Measurements from ENCODE around the gene ZNF84. TPM values are rescaled to one million over a fixed set of nuclear protein-coding genes. Genes with fewer than 3 reads are reported as not detected.

ZNF84 gene
- total and polyA plus RNA-seq, 4 experiments from 2014 or later, result 15.5 to 46.2 (median 28.9) TPM

- DNase-seq, result peak; percentile 95 to 98 (median 97)
- ChIA-PET POLR2A (ENCODE audit: partially characterized antibody) (interaction anchor here (0.7 to 2.6 kb wide), 17 partner anchors 8 to 320 kb away, joined by 3 to 33 read pairs (median 5); partner anchors contain the start of genes CHFR, GOLGA3, ZNF10 and ZNF26), CTCF (ENCODE audit: partially characterized antibody) (interaction anchor here (0.7 to 3.3 kb wide), 4 partner anchors 49 to 175 kb away, joined by 4 to 20 read pairs (median 4); partner anchors contain the start of genes ZNF10, ZNF268 and ZNF891)
- H3K36me3 Mint-ChIP-seq, result peaks cover 49 to 52% of the 10 kb centered on the region in 2 donors
- H3K4me1 Mint-ChIP-seq, result peaks cover 0 to 10% (median 5%) of the 10 kb centered on the region in 4 donors
- H3K36me3 ChIP-seq (ENCODE audit: insufficient read depth, low read length), result peaks cover 35% of the 10 kb centered on the region
- no peaks in the 10 kb centered on the region for H3K27me3 ChIP-seq (ENCODE audit: insufficient read depth, low read length)
- peaks cover 23 to 32% of the 10 kb centered on the region in 2 donors for H3K9me3 ChIP-seq (ENCODE audit: control insufficient read depth in 1 of 2, low read length in 2 of 2)
- intact Hi-C loops (cut with micrococcal nuclease), result loop anchor here (1.0 to 5.0 kb wide), 9 partner anchors 43 to 393 kb away; partner anchors contain the start of genes ANKLE2, CHFR, POLE and PXMP2
- peaks cover 13% of the 10 kb centered on the region for H3K4me1 ChIP-seq (ENCODE audit: insufficient read depth, low read length)
- H3K27ac Mint-ChIP-seq, result no peak within 1 kb of the TSS
- H3K4me3 Mint-ChIP-seq, result peak within 1 kb of the TSS in 1 of 8 donors; percentile 17
- no peaks in the 10 kb centered on the region for H3K27me3 Mint-ChIP-seq
- H3K4me3 ChIP-seq (ENCODE audit: low read length in 2 of 2), result peak within 1 kb of the TSS; percentile 59 to 76
- peaks cover 4 to 76% (median 68%) of the 10 kb centered on the region in 8 donors for H3K9me3 Mint-ChIP-seq
- peak within 1 kb of the TSS; percentile 100 for H3K27ac ChIP-seq (ENCODE audit: low read depth, low read length)
Measured at GRCh38 chr12:133080368-133081158, 43.3 kb downstream of the ZNF84 start, which contains the start of gene ZNF140. TSS of gene ZNF140 (plus strand) at chr12:133080923. CDS start at chr12:133081321, 398 bp downstream.

DNA sequence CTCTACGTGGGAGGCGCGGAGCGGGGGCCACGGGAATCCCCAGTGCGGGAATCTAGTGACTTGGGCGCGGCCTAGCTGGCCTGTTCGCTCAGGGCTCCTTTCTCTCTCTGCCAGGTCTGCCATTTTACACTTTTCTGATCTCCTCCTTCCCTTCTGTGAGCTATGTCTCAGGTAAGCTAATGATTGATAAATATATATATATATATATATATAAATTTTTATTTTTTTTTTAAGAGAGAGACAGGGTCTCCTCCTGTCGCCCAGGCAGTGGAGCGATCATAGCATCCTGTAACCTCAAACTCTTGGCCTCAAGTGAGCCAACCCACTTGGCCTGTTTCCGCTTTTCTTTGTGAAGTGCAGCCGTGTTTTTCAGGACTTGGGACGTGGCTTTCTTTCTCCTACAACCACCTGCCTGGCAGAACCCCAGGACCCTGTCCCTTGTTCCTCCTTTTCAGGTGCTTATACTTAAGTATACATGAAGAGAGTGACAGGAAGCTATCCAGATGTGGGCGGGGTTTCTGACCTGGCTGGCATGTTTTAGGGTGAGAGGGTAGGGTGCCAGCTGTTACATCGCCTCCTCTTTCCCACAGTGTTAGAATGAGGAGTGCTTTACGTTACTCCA, 44.0 kb downstream of the ZNF84 start:
- Mint-ChIP-seq H3K9me3 (peaks cover 4 to 75% (median 69%) of the 10 kb centered on the region in 8 donors), H3K27ac (no peak overlapping the region), H3K27me3 (no peaks in the 10 kb centered on the region), H3K4me3 (peak overlapping the region in 1 of 8 donors; percentile 17), H3K36me3 (peaks cover 55 to 58% of the 10 kb centered on the region in 2 donors), H3K4me1 (peaks cover 0 to 10% (median 5%) of the 10 kb centered on the region in 4 donors)
- Histone ChIP-seq H3K36me3 (ENCODE audit: insufficient read depth, low read length) (peaks cover 42% of the 10 kb centered on the region), H3K4me3 (ENCODE audit: low read length in 2 of 2) (peak overlapping the region; percentile 54 to 76), H3K27me3 (ENCODE audit: insufficient read depth, low read length) (no peaks in the 10 kb centered on the region), H3K9me3 (ENCODE audit: control insufficient read depth in 1 of 2, low read length in 2 of 2) (peaks cover 23 to 32% of the 10 kb centered on the region in 2 donors), H3K4me1 (ENCODE audit: insufficient read depth, low read length) (peaks cover 13% of the 10 kb centered on the region), H3K27ac (ENCODE audit: low read depth, low read length) (peak overlapping the region; percentile 100)
- ChIA-PET CTCF (ENCODE audit: partially characterized antibody) (interaction anchor here (1.3 to 3.3 kb wide), 2 partner anchors 98 to 101 kb away, joined by 4 to 20 read pairs; partner anchors contain the start of gene ZNF268), POLR2A (ENCODE audit: partially characterized antibody) (interaction anchor here (1.1 to 2.6 kb wide), 6 partner anchors 11 to 100 kb away, joined by 3 to 28 read pairs (median 15); partner anchors contain the start of genes ZNF10, ZNF26, ZNF268 and ZNF84)
- DNase-seq, result peak in 1 of 5 donors; percentile 29
- intact Hi-C loops (cut with micrococcal nuclease), result loop anchor here (5.0 kb wide), 1 partner anchor 394 kb away; the partner anchor contains the start of genes POLE and PXMP2

- peak overlapping the region in 2 of 8 donors; percentile 6 to 35 for H3K4me3 Mint-ChIP-seq
- peaks cover 23 to 35% of the 10 kb centered on the region in 2 donors for H3K9me3 ChIP-seq (ENCODE audit: control insufficient read depth in 1 of 2, low read length in 2 of 2)
- H3K9me3 Mint-ChIP-seq, result peaks cover 7 to 72% (median 68%) of the 10 kb centered on the region in 8 donors
- intact Hi-C loops (cut with micrococcal nuclease), result loop anchor here (5.0 kb wide), 1 partner anchor 396 kb away; the partner anchor contains the start of genes POLE and PXMP2
- H3K36me3 Mint-ChIP-seq, result peaks cover 63% of the 10 kb centered on the region in 2 donors
- no peak for DNase-seq
- no peak overlapping the region for H3K27ac ChIP-seq (ENCODE audit: low read depth, low read length)
- no peak overlapping the region for H3K4me3 ChIP-seq (ENCODE audit: low read length in 2 of 2)
- ChIA-PET POLR2A (ENCODE audit: partially characterized antibody) (interaction anchor here (2.4 kb wide), 1 partner anchor 47 kb away, joined by 21 read pairs; the partner anchor contains the start of genes ZNF10 and ZNF891), CTCF (ENCODE audit: partially characterized antibody) (no interaction called here)
- H3K36me3 ChIP-seq (ENCODE audit: insufficient read depth, low read length), result peaks cover 49% of the 10 kb centered on the region
- peaks cover 13% of the 10 kb centered on the region for H3K4me1 ChIP-seq (ENCODE audit: insufficient read depth, low read length)
- peaks cover 0 to 10% (median 7%) of the 10 kb centered on the region in 4 donors for H3K4me1 Mint-ChIP-seq
- H3K27me3 ChIP-seq (ENCODE audit: insufficient read depth, low read length), result no peaks in the 10 kb centered on the region
- peak overlapping the region in 2 of 7 donors; percentile 48 to 78 for H3K27ac Mint-ChIP-seq
- no peaks in the 10 kb centered on the region for H3K27me3 Mint-ChIP-seq
Measured at GRCh38 chr12:133083345-133083744, 46.0 kb downstream of the ZNF84 start.

DNA sequence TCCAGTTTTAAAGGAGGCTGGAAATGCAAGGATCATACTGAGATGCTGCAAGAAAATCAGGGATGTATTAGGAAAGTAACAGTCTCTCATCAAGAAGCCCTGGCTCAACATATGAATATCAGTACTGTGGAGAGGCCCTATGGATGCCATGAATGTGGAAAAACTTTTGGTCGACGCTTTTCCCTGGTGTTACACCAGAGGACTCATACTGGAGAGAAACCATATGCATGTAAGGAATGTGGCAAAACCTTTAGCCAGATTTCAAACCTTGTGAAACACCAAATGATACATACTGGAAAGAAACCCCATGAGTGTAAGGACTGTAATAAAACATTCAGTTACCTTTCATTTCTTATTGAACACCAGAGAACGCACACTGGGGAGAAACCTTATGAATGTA, 68.3 kb downstream of the ZNF84 start:
- Histone ChIP-seq H3K27me3 (ENCODE audit: insufficient read depth, low read length) (no peaks in the 10 kb centered on the region), H3K9me3 (ENCODE audit: control insufficient read depth in 1 of 2, low read length in 2 of 2) (peaks cover 14 to 91% of the 10 kb centered on the region in 2 donors), H3K27ac (ENCODE audit: low read depth, low read length) (no peak overlapping the region), H3K4me1 (ENCODE audit: insufficient read depth, low read length) (no peaks in the 10 kb centered on the region), H3K4me3 (ENCODE audit: low read length in 2 of 2) (no peak overlapping the region), H3K36me3 (ENCODE audit: insufficient read depth, low read length) (peaks cover 29% of the 10 kb centered on the region)
- Mint-ChIP-seq H3K27ac (no peak overlapping the region), H3K27me3 (no peaks in the 10 kb centered on the region), H3K4me1 (peaks cover 0 to 1% (median 0%) of the 10 kb centered on the region in 4 donors), H3K9me3 (peaks cover 0 to 99% (median 93%) of the 10 kb centered on the region in 8 donors), H3K4me3 (no peak overlapping the region), H3K36me3 (peaks cover 72 to 78% of the 10 kb centered on the region in 2 donors)
- POLR2A ChIA-PET (ENCODE audit: partially characterized antibody), result no interaction called here
- intact Hi-C loops (cut with micrococcal nuclease), result no loop called here
- CTCF ChIA-PET (ENCODE audit: partially characterized antibody), result no interaction called here
- no peak for DNase-seq

- peaks cover 69 to 72% of the 10 kb centered on the region in 2 donors for H3K36me3 Mint-ChIP-seq
- H3K4me1 Mint-ChIP-seq, result peaks cover 0 to 1% (median 0%) of the 10 kb centered on the region in 4 donors
Measured at GRCh38 chr12:133106253-133106652, 68.9 kb downstream of the ZNF84 start.

GRCh38 chr12:133107121-133107520, 69.8 kb downstream of the ZNF84 start:
- Histone ChIP-seq H3K9me3 (ENCODE audit: control insufficient read depth in 1 of 2, low read length in 2 of 2) (peaks cover 9 to 83% of the 10 kb centered on the region in 2 donors), H3K36me3 (ENCODE audit: insufficient read depth, low read length) (peaks cover 27% of the 10 kb centered on the region), H3K4me1 (ENCODE audit: insufficient read depth, low read length) (no peaks in the 10 kb centered on the region), H3K27ac (ENCODE audit: low read depth, low read length) (no peak overlapping the region), H3K27me3 (ENCODE audit: insufficient read depth, low read length) (no peaks in the 10 kb centered on the region), H3K4me3 (ENCODE audit: low read length in 2 of 2) (peak overlapping the region in 1 of 2 donors; percentile 5)
- ChIA-PET POLR2A (ENCODE audit: partially characterized antibody) (interaction anchor here (1.1 kb wide), 1 partner anchor 87 kb away, joined by 3 read pairs; no protein-coding TSS in a partner anchor), CTCF (ENCODE audit: partially characterized antibody) (no interaction called here)
- no peak overlapping the region for H3K27ac Mint-ChIP-seq
- intact Hi-C loops (cut with micrococcal nuclease), result no loop called here
- H3K4me3 Mint-ChIP-seq, result no peak overlapping the region
- H3K4me1 Mint-ChIP-seq, result peaks cover 0 to 1% (median 0%) of the 10 kb centered on the region in 4 donors
- peaks cover 0 to 99% (median 89%) of the 10 kb centered on the region in 8 donors for H3K9me3 Mint-ChIP-seq
- H3K27me3 Mint-ChIP-seq, result no peaks in the 10 kb centered on the region
- H3K36me3 Mint-ChIP-seq, result peaks cover 65 to 66% of the 10 kb centered on the region in 2 donors
- DNase-seq, result no peak

More at GRCh38 chr12:133106253-133106652, 68.9 kb downstream of the ZNF84 start:
- ChIA-PET CTCF (ENCODE audit: partially characterized antibody) (no interaction called here), POLR2A (ENCODE audit: partially characterized antibody) (interaction anchor here (1.1 kb wide), 1 partner anchor 87 kb away, joined by 3 read pairs; no protein-coding TSS in a partner anchor)
- H3K4me3 ChIP-seq (ENCODE audit: low read length in 2 of 2), result no peak overlapping the region
- H3K36me3 ChIP-seq (ENCODE audit: insufficient read depth, low read length), result peaks cover 27% of the 10 kb centered on the region
- no peak overlapping the region for H3K27ac ChIP-seq (ENCODE audit: low read depth, low read length)
- Mint-ChIP-seq H3K4me3 (no peak overlapping the region), H3K9me3 (peaks cover 0 to 99% (median 93%) of the 10 kb centered on the region in 8 donors), H3K27me3 (no peaks in the 10 kb centered on the region), H3K27ac (no peak overlapping the region)
- no peaks in the 10 kb centered on the region for H3K4me1 ChIP-seq (ENCODE audit: insufficient read depth, low read length)
- intact Hi-C loops (cut with micrococcal nuclease), result no loop called here
- no peaks in the 10 kb centered on the region for H3K27me3 ChIP-seq (ENCODE audit: insufficient read depth, low read length)
- no peak for DNase-seq
- peaks cover 9 to 89% of the 10 kb centered on the region in 2 donors for H3K9me3 ChIP-seq (ENCODE audit: control insufficient read depth in 1 of 2, low read length in 2 of 2)

All from CD4-positive, alpha-beta memory T cell (primary cell).